ENCODE measurements around the gene NAV2.
A peak's percentile ranks its signal among the peaks of the same experiment; 100 is the strongest.
"Not testable (repeated sequence)": the region's sequence is repeated elsewhere in the genome, so short reads cannot be mapped to it uniquely, and the experiment has no call there.

Gene NAV2

GRCh38 chr11:20120134-20120925, 407.7 kb downstream of the NAV2 start:
- DNase-seq (ENCODE audit: extremely low read depth, low read depth) = no peak
- TF ChIP-seq, protein P1, sequence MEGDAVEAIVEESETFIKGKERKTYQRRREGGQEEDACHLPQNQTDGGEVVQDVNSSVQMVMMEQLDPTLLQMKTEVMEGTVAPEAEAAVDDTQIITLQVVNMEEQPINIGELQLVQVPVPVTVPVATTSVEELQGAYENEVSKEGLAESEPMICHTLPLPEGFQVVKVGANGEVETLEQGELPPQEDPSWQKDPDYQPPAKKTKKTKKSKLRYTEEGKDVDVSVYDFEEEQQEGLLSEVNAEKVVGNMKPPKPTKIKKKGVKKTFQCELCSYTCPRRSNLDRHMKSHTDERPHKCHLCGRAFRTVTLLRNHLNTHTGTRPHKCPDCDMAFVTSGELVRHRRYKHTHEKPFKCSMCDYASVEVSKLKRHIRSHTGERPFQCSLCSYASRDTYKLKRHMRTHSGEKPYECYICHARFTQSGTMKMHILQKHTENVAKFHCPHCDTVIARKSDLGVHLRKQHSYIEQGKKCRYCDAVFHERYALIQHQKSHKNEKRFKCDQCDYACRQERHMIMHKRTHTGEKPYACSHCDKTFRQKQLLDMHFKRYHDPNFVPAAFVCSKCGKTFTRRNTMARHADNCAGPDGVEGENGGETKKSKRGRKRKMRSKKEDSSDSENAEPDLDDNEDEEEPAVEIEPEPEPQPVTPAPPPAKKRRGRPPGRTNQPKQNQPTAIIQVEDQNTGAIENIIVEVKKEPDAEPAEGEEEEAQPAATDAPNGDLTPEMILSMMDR (IDR thresholded peaks at IDR 0.05; ENCODE audit: low read depth, low read length) = no peak

DNA sequence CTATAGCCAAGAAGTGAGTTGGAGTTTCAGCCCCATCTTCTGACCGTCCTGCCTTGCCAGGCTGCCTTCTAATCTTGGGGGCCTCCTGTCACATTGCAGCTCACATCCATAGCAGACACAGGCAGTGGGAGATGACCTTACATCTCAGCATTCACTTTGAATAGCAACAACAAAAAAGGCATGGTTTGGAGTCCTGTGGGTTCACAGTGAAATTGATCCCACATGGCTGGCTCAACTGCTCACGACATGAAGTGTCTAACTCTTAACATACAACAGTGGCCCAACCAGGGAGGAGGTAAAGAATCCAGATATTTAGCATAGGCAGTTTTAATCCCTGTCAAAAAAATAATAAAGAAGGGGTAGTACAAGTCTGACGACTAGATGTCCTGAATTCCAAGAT, 409.5 kb downstream of the NAV2 start:
- TF ChIP-seq, protein P1 (IDR thresholded peaks at IDR 0.05; ENCODE audit: low read depth, low read length) = no peak
- no peak for DNase-seq (ENCODE audit: extremely low read depth, low read depth)

DNA sequence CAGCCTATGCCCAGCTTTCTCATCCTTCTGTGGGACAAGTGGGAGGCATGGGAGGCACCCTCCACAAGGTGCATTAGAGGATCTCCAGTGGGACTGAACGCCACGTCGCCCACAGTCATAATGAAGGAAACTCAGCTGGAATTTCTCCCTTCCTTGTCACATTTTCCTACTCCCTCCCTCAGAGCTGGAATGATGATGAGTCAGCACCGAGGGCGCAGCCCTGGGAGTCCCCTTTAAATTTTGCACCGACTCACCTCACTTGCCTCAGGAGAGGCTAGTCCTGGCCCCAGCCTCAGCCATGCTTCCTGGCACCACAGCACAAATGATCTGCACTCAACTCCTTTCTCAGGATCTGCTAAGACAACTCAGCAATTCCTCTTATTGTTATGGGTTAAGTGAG, 413.3 kb downstream of the NAV2 start:
- DNase-seq (ENCODE audit: extremely low read depth, low read depth) = no peak
- TF ChIP-seq, protein P1 (IDR thresholded peaks at IDR 0.05; ENCODE audit: low read depth, low read length) = no peak

- TF ChIP-seq, protein P1 (IDR thresholded peaks at IDR 0.05; ENCODE audit: low read depth, low read length) = no peak
- no peak for DNase-seq (ENCODE audit: extremely low read depth, low read depth)
Observed at GRCh38 chr11:20126724-20127123, 414.1 kb downstream of the NAV2 start.

DNA sequence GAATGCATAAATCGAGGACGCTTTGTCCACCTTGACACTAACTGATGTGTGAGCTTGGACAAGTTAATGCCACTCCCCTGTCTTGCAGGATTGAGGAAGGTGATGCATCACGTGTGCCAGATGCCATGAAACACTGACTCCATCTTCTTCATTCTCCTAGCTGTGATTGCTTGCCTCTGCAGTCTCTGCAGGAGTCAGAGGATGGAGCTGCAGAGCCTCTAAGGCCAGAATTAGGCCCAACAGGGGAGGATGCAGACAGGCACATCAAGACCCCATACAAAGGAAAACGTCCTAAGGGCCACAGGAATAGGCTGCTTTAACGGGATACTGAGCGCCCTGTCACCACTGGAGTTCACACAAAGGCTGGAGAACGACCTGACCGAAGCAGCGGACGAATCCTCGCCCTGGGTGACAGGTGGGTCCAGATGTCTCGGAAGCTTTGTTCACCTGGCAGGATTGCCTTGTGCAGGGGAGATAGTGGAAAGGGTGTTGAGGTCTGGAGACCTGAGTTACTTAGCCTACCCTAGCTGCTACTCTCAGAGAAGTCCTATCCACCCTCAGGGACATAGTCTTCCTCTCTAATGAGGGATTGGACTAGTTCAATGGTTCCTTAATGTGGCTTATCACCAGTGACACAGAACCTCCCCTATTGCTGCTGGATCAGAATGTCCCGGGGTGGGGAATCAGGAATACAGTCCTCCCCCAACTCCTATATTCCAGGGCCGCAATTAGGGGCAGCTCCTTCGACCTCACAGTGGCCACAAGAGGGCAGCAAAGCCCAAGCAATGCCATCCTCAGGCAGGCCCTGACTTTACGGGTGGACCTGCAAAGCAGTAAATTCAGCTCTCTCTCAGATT, 415.3 kb downstream of the NAV2 start:
- DNase-seq (ENCODE audit: extremely low read depth, low read depth) = peak; percentile 32
- TF ChIP-seq, protein P1 (IDR thresholded peaks at IDR 0.05; ENCODE audit: low read depth, low read length) = peak; percentile 83

DNA sequence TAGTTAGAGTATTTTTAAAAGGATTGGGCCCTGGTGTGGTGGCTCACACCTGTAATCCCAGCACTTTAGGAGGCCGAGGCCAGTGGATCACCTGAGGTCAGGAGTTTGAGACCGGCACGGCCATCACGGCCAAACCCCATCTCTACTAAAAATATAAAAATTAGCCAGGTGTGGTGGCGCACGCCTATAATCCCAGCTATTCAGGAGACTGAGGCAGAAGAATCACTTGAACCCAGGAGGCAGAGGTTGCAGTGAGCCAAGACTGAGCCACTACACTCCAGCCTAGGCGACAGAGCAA, 415.8 kb downstream of the NAV2 start:
- not testable (repeated sequence) for DNase-seq (ENCODE audit: extremely low read depth, low read depth)

- TF ChIP-seq, protein P1 (IDR thresholded peaks at IDR 0.05; ENCODE audit: low read depth, low read length) = no peak
- no peak for DNase-seq (ENCODE audit: extremely low read depth, low read depth)
Observed at GRCh38 chr11:20129665-20130064, 417.0 kb downstream of the NAV2 start.

Measured in AG09319 (cell line).